ENCODE data around the gene SLC22A5. TPM values are rescaled to one million over a fixed set of nuclear protein-coding genes. Genes with fewer than 3 reads are reported as not detected.

Gene SLC22A5
- total and polyA plus RNA-seq, 2 donors (not counting 3 experiments of a cell fraction or from before 2014, with no cell fraction given), result 3.6 to 9.3 TPM

DNA sequence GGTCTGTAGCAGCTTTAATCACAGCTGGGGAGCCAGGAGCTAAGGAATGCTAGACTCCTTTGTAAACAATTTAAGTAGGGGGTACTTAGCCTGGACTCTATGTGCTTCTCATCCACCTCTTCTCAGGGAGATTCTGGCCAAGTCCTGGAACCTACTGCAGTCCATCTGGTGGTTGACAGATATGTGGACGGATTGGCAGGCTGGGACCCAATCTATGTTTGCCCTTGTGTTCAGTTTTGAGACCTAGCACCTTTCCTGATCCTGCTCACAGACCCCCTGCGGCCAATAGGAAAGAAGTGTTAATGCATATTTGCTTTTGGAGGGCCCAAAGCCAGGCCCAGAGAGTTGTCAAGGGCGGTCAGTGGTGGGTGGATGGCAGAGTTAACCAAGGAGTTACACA lies 6.4 kb downstream of the SLC22A5 start:
- Histone ChIP-seq H3K79me2 (ENCODE audit: control insufficient read depth, insufficient read depth, low read length) (no peaks in the 10 kb centered on the region), H3K4me2 (ENCODE audit: insufficient read depth, low read length) (no peak overlapping the region), H3K27me3 (ENCODE audit: control insufficient read depth in 2 of 2, insufficient read depth in 2 of 2, low read length in 2 of 2) (no peaks in the 10 kb centered on the region), H2AFZ (ENCODE audit: low read depth, low read length) (no peak overlapping the region), H3K9me1 (replicated peaks; ENCODE audit: control insufficient read depth, extremely low read depth, insufficient read depth, low read length) (no peaks in the 10 kb centered on the region), H3K27ac (ENCODE audit: insufficient read depth, low read depth, low read length) (no peak overlapping the region), H3K4me1 (ENCODE audit: control insufficient read depth, extremely low read depth, insufficient read depth, low read length) (no peaks in the 10 kb centered on the region), H3K9me3 (replicated peaks; ENCODE audit: control insufficient read depth, insufficient read depth, low read length) (no peaks in the 10 kb centered on the region), H4K20me1 (replicated peaks; ENCODE audit: control insufficient read depth, extremely low read depth, insufficient read depth, low read length) (no peaks in the 10 kb centered on the region), H3K36me3 (ENCODE audit: control insufficient read depth in 2 of 2, extremely low read depth in 1 of 2, insufficient read depth in 2 of 2, low read length in 2 of 2) (no peaks in the 10 kb centered on the region), H3K4me3 (replicated peaks in 1 of 3; ENCODE audit: insufficient read depth in 1 of 3, low read depth in 1 of 3, low read length in 3 of 3) (no peak overlapping the region), H3K9ac (replicated peaks; ENCODE audit: extremely low read depth, insufficient read depth, low read length) (no peak overlapping the region)
- intact Hi-C loops (cut with micrococcal nuclease) (no loop called here), dilution Hi-C loops (cut with MboI; ENCODE audit: extremely low pct_ligation_motif_present, low sequenced_read_pairs) (no loop called here)
- POLR2A ChIA-PET, result no interaction called here
- CTCF ChIA-PET, result interaction anchor here (1.1 to 2.6 kb wide), 4 partner anchors 7 to 507 kb away, joined by 3 to 5 read pairs (median 3); no protein-coding TSS in a partner anchor
- no TSS peak for BruUV-seq (replicated peaks)
- FAIRE-seq (no peak), DNase-seq (ENCODE audit: low read depth, low spot score) (no peak)
- TF ChIP-seq JUN (IDR thresholded peaks at IDR 0.05; ENCODE audit: borderline replicate concordance, insufficient read depth, insufficient read length, low read depth) (no peak), FOS (IDR thresholded peaks at IDR 0.05; ENCODE audit: borderline replicate concordance, insufficient read depth, low read length) (no peak), POLR2AphosphoS5 (IDR thresholded peaks at IDR 0.05; ENCODE audit: insufficient read depth, low read depth, low read length) (no peak), CTCF (IDR thresholded peaks at IDR 0.05; ENCODE audit: extremely low read depth in 1 of 2, insufficient read depth in 1 of 2, low read depth in 1 of 2, low read length in 2 of 2) (no peak), MYC (IDR thresholded peaks at IDR 0.05; ENCODE audit: low read depth, low read length) (no peak), EZH2 (IDR thresholded peaks at IDR 0.05; ENCODE audit: borderline replicate concordance, low read depth, low read length, severe bottlenecking) (no peak)
- TF ChIP-seq, protein P1, sequence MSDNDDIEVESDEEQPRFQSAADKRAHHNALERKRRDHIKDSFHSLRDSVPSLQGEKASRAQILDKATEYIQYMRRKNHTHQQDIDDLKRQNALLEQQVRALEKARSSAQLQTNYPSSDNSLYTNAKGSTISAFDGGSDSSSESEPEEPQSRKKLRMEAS (IDR thresholded peaks at IDR 0.05; ENCODE audit: insufficient read depth, insufficient read length), result no peak
